Rectal smooth muscle tissue (tissue), 1 donor: ENCODE results near the gene FAM111B.

Experiments
- H3K27ac ChIP-seq: one replicate; pipeline ENCODE4 v1.7.0; 2013; ENCODE audit warnings: low read depth, low read length, inconsistent platforms
- H3K27me3 ChIP-seq: one replicate; pipeline ENCODE4 v1.7.0; 2013; ENCODE audit warnings: low read length; ENCODE audit not compliant: control insufficient read depth, insufficient read depth
- H3K36me3 ChIP-seq: one replicate; pipeline ENCODE4 v1.7.0; 2013; ENCODE audit warnings: low read length; ENCODE audit not compliant: control insufficient read depth, insufficient read depth
- H3K4me1 ChIP-seq: one replicate; pipeline ENCODE4 v1.7.0; 2013; ENCODE audit warnings: low read length; ENCODE audit not compliant: control insufficient read depth, insufficient read depth
- H3K4me3 ChIP-seq: one replicate; pipeline ENCODE4 v1.7.0; 2013; ENCODE audit warnings: low read length
- H3K9ac ChIP-seq: one replicate; pipeline ENCODE4 v1.7.0; 2013; ENCODE audit warnings: low read length

Gene FAM111B

GRCh38 chr11:59145534-59145933, 38.5 kb downstream of the FAM111B start:
- no peak overlapping the region for H3K27ac ChIP-seq
- H3K9ac ChIP-seq: no peak overlapping the region
- H3K36me3 ChIP-seq: no peaks in the 10 kb centered on the region
- H3K4me3 ChIP-seq: peak overlapping the region; percentile 66
- peaks cover 9% of the 10 kb centered on the region for H3K4me1 ChIP-seq
- H3K27me3 ChIP-seq: no peaks in the 10 kb centered on the region

GRCh38 chr11:59151761-59152160, 44.7 kb downstream of the FAM111B start:
- Histone ChIP-seq H3K27ac (no peak overlapping the region), H3K4me1 (no peaks in the 10 kb centered on the region), H3K27me3 (no peaks in the 10 kb centered on the region), H3K9ac (no peak overlapping the region), H3K36me3 (no peaks in the 10 kb centered on the region), H3K4me3 (no peak overlapping the region)

- Histone ChIP-seq H3K36me3 (no peaks in the 10 kb centered on the region), H3K27ac (no peak overlapping the region), H3K4me3 (no peak overlapping the region), H3K27me3 (no peaks in the 10 kb centered on the region), H3K9ac (no peak overlapping the region), H3K4me1 (no peaks in the 10 kb centered on the region)
These were observed 45.4 kb downstream of the FAM111B start for GRCh38 chr11:59152312-59152951.

GRCh38 chr11:59154610-59155009, 47.6 kb downstream of the FAM111B start:
- no peak overlapping the region for H3K27ac ChIP-seq
- no peaks in the 10 kb centered on the region for H3K27me3 ChIP-seq
- H3K4me1 ChIP-seq: no peaks in the 10 kb centered on the region
- no peaks in the 10 kb centered on the region for H3K36me3 ChIP-seq
- no peak overlapping the region for H3K9ac ChIP-seq
- no peak overlapping the region for H3K4me3 ChIP-seq

- Histone ChIP-seq H3K27me3 (no peaks in the 10 kb centered on the region), H3K36me3 (no peaks in the 10 kb centered on the region), H3K4me1 (no peaks in the 10 kb centered on the region), H3K4me3 (no peak overlapping the region), H3K9ac (no peak overlapping the region), H3K27ac (no peak overlapping the region)
These were observed 50.4 kb downstream of the FAM111B start for GRCh38 chr11:59157433-59157832.

- Histone ChIP-seq H3K4me1 (no peaks in the 10 kb centered on the region), H3K27me3 (no peaks in the 10 kb centered on the region), H3K36me3 (no peaks in the 10 kb centered on the region), H3K27ac (no peak overlapping the region), H3K9ac (no peak overlapping the region), H3K4me3 (no peak overlapping the region)
These were observed 51.4 kb downstream of the FAM111B start for GRCh38 chr11:59158206-59159068.

GRCh38 chr11:59164028-59164427, 57.0 kb downstream of the FAM111B start:
- no peak overlapping the region for H3K27ac ChIP-seq
- no peaks in the 10 kb centered on the region for H3K4me1 ChIP-seq
- H3K9ac ChIP-seq: no peak overlapping the region
- H3K27me3 ChIP-seq: no peaks in the 10 kb centered on the region
- H3K36me3 ChIP-seq: no peaks in the 10 kb centered on the region
- H3K4me3 ChIP-seq: no peak overlapping the region

- H3K27ac ChIP-seq: peak within 1 kb of the TSS; percentile 59
These were observed 64.7 kb downstream of the FAM111B start, which contains the start of gene DTX4 for GRCh38 chr11:59171508-59172322. Gene DTX4, plus strand, starts transcription at chr11:59172132. Its CDS starts 464 bp downstream, at chr11:59172596.

GRCh38 chr11:59172345-59173079, 65.5 kb downstream of the FAM111B start:
- Histone ChIP-seq H3K27ac (no peak overlapping the region), H3K36me3 (no peaks in the 10 kb centered on the region), H3K27me3 (no peaks in the 10 kb centered on the region), H3K9ac (peak overlapping the region; percentile 32), H3K4me1 (peaks cover 2% of the 10 kb centered on the region), H3K4me3 (peak overlapping the region; percentile 84)

More at GRCh38 chr11:59171508-59172322, 64.7 kb downstream of the FAM111B start, which contains the start of gene DTX4:
- Histone ChIP-seq H3K4me3 (peak within 1 kb of the TSS; percentile 84), H3K27me3 (no peaks in the 10 kb centered on the region), H3K9ac (peak within 1 kb of the TSS; percentile 32), H3K4me1 (peaks cover 2% of the 10 kb centered on the region), H3K36me3 (no peaks in the 10 kb centered on the region)

GRCh38 chr11:59173080-59173963, 66.3 kb downstream of the FAM111B start:
- no peaks in the 10 kb centered on the region for H3K27me3 ChIP-seq

More at GRCh38 chr11:59173080-59173963, 66.3 kb downstream of the FAM111B start:
- H3K36me3 ChIP-seq: no peaks in the 10 kb centered on the region
- H3K9ac ChIP-seq: peak overlapping the region; percentile 57
- H3K27ac ChIP-seq: peak overlapping the region; percentile 53
- H3K4me3 ChIP-seq: peak overlapping the region; percentile 84
- H3K4me1 ChIP-seq: peaks cover 2% of the 10 kb centered on the region
